MM.1S (cell line): Measurements from ENCODE around the gene ZFYVE28.

Source experiments
- DNase-seq: peaks from one replicate; pipeline ENCODE4 v3.0.0-alpha.2; 2015
- H2AFZ ChIP-seq: fragments of 300-600 bp; sonication (generic); 2 replicates; pipeline ENCODE4 v1.6.0; 2016; ENCODE audit warnings: antibody characterized with exemption, low read length
- H3F3A ChIP-seq: fragments of 300-600 bp; sonication (generic); 2 replicates; pipeline ENCODE4 v1.6.1; 2016; ENCODE audit warnings: mild to moderate bottlenecking, antibody characterized with exemption, low read length, moderate library complexity, mixed read lengths; ENCODE audit not compliant: insufficient read depth
- H3K27ac ChIP-seq: fragments of 300-600 bp; sonication (generic); 2 replicates; pipeline ENCODE4 v1.5.1; 2016; ENCODE audit warnings: mild to moderate bottlenecking, low read length
- H3K27me3 ChIP-seq: fragments of 300-600 bp; sonication (generic); replicated peaks from 2 replicates; pipeline ENCODE4 v1.6.0; 2016; ENCODE audit warnings: low read length; ENCODE audit not compliant: insufficient read depth
- H3K36me3 ChIP-seq: fragments of 300-600 bp; sonication (generic); replicated peaks from 2 replicates; pipeline ENCODE4 v1.6.1; 2016; ENCODE audit warnings: mild to moderate bottlenecking, low read length, mixed read lengths; ENCODE audit not compliant: insufficient read depth
- H3K4me1 ChIP-seq: fragments of 300-600 bp; sonication (generic); 2 replicates; pipeline ENCODE4 v1.6.1; 2016; ENCODE audit warnings: low read length, mixed read lengths
- H3K4me2 ChIP-seq: fragments of 300-600 bp; sonication (generic); 2 replicates; pipeline ENCODE4 v1.6.0; 2016; ENCODE audit warnings: low read depth, low read length
- H3K4me3 ChIP-seq: fragments of 300-600 bp; sonication (generic); 2 replicates; pipeline ENCODE4 v1.5.1; 2016; ENCODE audit warnings: low read length, mixed read lengths
- H3K79me2 ChIP-seq: fragments of 300-600 bp; sonication (generic); 2 replicates; pipeline ENCODE4 v1.6.1; 2016; ENCODE audit warnings: mixed run types, low read length, mixed read lengths
- H3K9ac ChIP-seq: fragments of 300-600 bp; sonication (generic); 2 replicates; pipeline ENCODE4 v1.6.1; 2016; ENCODE audit warnings: low read length, mixed read lengths
- H3K9me2 ChIP-seq: fragments of 300-600 bp; sonication (generic); replicated peaks from 2 replicates; pipeline ENCODE4 v1.6.1; 2016; ENCODE audit warnings: mild to moderate bottlenecking, low read length, mixed read lengths; ENCODE audit not compliant: insufficient read depth
- H3K9me3 ChIP-seq: fragments of 300-600 bp; sonication (generic); replicated peaks from 2 replicates; pipeline ENCODE4 v1.6.1; 2016; ENCODE audit warnings: mild to moderate bottlenecking, low read length, mixed read lengths; ENCODE audit not compliant: insufficient read depth
- H4K20me1 ChIP-seq: fragments of 300-600 bp; sonication (generic); 2 replicates; pipeline ENCODE4 v1.6.1; 2016; ENCODE audit warnings: mild to moderate bottlenecking, low read length, moderate library complexity, mixed read lengths; ENCODE audit not compliant: insufficient read depth
- EZH2 ChIP-seq: fragments of 300-600 bp; sonication (generic); optimal IDR thresholded peaks from 2 replicates; pipeline ENCODE3; 2017; ENCODE audit warnings: low read depth, mild to moderate bottlenecking, antibody characterized with exemption, low read length, mixed read lengths
- EZH2phosphoT487 ChIP-seq: fragments of 300-600 bp; sonication (generic); IDR thresholded peaks from 2 replicates; pipeline ENCODE4 v1.6.1; 2018; ENCODE audit warnings: antibody characterized with exemption, low read length
- TF ChIP-seq, protein P1 (sequence below): fragments of 300-600 bp; sonication (generic); IDR thresholded peaks from 2 replicates; pipeline ENCODE4 v1.5.1; 2016; ENCODE audit warnings: antibody characterized with exemption, low read length, mixed read lengths

Gene ZFYVE28

DNA sequence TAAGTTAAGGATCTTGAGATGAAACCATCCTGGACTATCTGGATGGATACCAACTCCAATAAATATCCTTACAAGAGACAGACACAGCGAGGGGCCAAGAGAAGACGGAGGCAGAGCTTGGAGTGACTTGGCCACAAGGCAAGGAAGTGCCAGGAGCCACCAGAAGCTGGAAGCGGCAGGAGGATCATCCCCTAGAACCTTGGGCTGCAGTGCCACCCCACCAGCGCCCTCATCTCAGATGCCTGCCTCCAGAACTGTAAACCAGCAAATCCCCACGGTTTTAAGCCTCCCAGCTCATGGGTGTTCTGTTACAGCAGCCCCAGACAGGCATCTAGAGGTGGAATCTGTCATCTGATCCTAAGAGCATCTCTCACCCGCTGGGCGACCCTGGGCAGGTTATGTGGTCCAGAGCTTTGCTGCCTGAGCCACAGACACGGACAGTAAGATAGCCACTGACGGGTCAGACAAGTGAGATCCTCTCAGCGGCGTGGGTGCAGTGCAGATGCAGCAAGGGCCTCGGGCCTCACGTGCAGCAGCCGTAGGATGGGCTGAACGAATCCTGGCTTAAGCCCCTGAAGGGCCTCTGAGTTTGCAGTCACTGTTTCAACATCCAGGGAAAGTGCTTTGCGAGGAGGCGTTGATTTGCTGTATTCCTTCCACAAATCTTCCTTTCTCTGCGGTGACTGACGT lies 131.4 kb downstream of the ZFYVE28 start:
- Histone ChIP-seq H3F3A (peaks cover 10% of the 10 kb centered on the region), H2AFZ (no peak overlapping the region), H3K27me3 (no peaks in the 10 kb centered on the region), H3K36me3 (no peaks in the 10 kb centered on the region), H4K20me1 (no peaks in the 10 kb centered on the region), H3K9me3 (no peaks in the 10 kb centered on the region), H3K27ac (no peak overlapping the region), H3K4me1 (peaks cover 10% of the 10 kb centered on the region), H3K4me3 (no peak overlapping the region), H3K4me2 (no peak overlapping the region), H3K9me2 (no peaks in the 10 kb centered on the region), H3K79me2 (no peaks in the 10 kb centered on the region), H3K9ac (no peak overlapping the region)
- no peak for TF ChIP-seq EZH2
- no peak for TF ChIP-seq EZH2phosphoT487
- TF ChIP-seq, protein P1, sequence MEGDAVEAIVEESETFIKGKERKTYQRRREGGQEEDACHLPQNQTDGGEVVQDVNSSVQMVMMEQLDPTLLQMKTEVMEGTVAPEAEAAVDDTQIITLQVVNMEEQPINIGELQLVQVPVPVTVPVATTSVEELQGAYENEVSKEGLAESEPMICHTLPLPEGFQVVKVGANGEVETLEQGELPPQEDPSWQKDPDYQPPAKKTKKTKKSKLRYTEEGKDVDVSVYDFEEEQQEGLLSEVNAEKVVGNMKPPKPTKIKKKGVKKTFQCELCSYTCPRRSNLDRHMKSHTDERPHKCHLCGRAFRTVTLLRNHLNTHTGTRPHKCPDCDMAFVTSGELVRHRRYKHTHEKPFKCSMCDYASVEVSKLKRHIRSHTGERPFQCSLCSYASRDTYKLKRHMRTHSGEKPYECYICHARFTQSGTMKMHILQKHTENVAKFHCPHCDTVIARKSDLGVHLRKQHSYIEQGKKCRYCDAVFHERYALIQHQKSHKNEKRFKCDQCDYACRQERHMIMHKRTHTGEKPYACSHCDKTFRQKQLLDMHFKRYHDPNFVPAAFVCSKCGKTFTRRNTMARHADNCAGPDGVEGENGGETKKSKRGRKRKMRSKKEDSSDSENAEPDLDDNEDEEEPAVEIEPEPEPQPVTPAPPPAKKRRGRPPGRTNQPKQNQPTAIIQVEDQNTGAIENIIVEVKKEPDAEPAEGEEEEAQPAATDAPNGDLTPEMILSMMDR: no peak
- no peak for DNase-seq

DNA sequence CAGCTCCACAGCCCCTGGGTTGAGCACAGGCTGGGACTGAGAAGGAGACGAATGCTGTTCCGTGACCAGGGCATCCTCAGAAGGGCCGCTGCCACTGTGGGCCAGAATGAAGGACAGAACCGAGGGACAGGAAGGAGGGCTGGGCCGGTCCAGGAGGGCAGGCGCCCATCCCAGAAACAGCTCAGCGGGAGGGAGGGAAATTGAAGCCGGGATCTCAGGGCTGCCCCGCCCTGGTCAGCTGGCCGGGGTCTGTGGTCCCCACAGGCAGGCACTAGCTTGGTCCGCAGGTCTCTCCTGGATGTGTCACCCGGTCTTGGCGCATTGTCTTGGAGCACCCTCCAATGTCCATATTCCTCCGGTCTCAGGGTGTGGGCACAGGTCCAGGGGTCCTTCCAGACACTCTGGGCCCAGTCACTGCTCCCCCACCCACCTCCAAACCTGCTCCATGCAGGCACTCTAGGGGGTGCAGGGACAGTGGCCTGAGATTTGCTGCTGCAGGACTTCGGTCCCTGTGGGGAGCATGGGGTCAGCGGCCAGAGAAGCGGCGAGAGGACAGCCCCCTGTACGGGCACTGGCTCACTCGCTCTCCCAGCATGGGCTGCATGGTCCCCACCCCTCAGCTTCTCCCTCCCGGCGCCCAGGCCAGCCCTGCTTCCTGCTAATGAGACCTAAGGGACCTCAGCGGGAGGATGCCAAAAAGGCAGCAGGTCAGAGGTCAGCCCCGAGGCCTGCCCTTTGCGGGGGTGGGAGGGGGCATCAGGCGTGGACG lies 132.6 kb downstream of the ZFYVE28 start:
- no peak overlapping the region for H3K4me3 ChIP-seq
- H3F3A ChIP-seq: peaks cover 16% of the 10 kb centered on the region
- no peak overlapping the region for H3K9ac ChIP-seq
- H3K4me2 ChIP-seq: no peak overlapping the region
- no peaks in the 10 kb centered on the region for H3K36me3 ChIP-seq
- no peaks in the 10 kb centered on the region for H3K9me2 ChIP-seq
- DNase-seq: no peak
- H3K27ac ChIP-seq: no peak overlapping the region
- no peaks in the 10 kb centered on the region for H4K20me1 ChIP-seq
- H2AFZ ChIP-seq: no peak overlapping the region
- no peaks in the 10 kb centered on the region for H3K9me3 ChIP-seq
- H3K27me3 ChIP-seq: no peaks in the 10 kb centered on the region
- no peaks in the 10 kb centered on the region for H3K79me2 ChIP-seq
- peaks cover 20% of the 10 kb centered on the region for H3K4me1 ChIP-seq
- no peak for TF ChIP-seq EZH2
- TF ChIP-seq, protein P1: no peak
- no peak for TF ChIP-seq EZH2phosphoT487

GRCh38 chr4:2284934-2285612 lies 133.4 kb downstream of the ZFYVE28 start:
- TF ChIP-seq EZH2phosphoT487 (no peak), EZH2 (no peak)
- TF ChIP-seq, protein P1: no peak
- Histone ChIP-seq H3K27me3 (no peaks in the 10 kb centered on the region), H3K4me2 (no peak overlapping the region), H4K20me1 (no peaks in the 10 kb centered on the region), H3K27ac (no peak overlapping the region), H3K9ac (no peak overlapping the region), H3K79me2 (no peaks in the 10 kb centered on the region), H3K9me3 (no peaks in the 10 kb centered on the region), H3F3A (peaks cover 16% of the 10 kb centered on the region), H3K4me1 (peaks cover 20% of the 10 kb centered on the region), H2AFZ (no peak overlapping the region), H3K36me3 (no peaks in the 10 kb centered on the region), H3K4me3 (no peak overlapping the region), H3K9me2 (no peaks in the 10 kb centered on the region)
- DNase-seq: no peak
